Chondrocyte (in vitro differentiated cells): ENCODE measurements around the gene CES4A. TPM values are rescaled to one million over a fixed set of nuclear protein-coding genes. Genes with fewer than 3 reads are reported as not detected.

Experiments used
- DNase-seq: peaks from one replicate; pipeline ENCODE4 v3.0.0; 2021; ENCODE audit warnings: mixed read lengths, low spot score
- H3K27ac Mint-ChIP-seq: one replicate; pipeline ENCODE4 v1.8.0; 2021; ENCODE audit warnings: mild to moderate bottlenecking, moderate library complexity, mixed read lengths; ENCODE audit not compliant: unreplicated experiment
- H3K27me3 Mint-ChIP-seq: 2 replicates; pipeline ENCODE4 v1.8.0; 2021; ENCODE audit warnings: low read depth, mixed read lengths
- H3K36me3 Mint-ChIP-seq: 2 replicates; pipeline ENCODE4 v1.8.0; 2021; ENCODE audit warnings: low read depth, mixed read lengths
- H3K4me1 Mint-ChIP-seq: 2 replicates; pipeline ENCODE4 v1.8.0; 2021; ENCODE audit warnings: low read depth, mild to moderate bottlenecking, mixed read lengths
- H3K4me3 Mint-ChIP-seq: one replicate; pipeline ENCODE4 v1.8.0; 2021; ENCODE audit warnings: mild to moderate bottlenecking, moderate library complexity, mixed read lengths; ENCODE audit not compliant: unreplicated experiment
- H3K9me3 Mint-ChIP-seq: 2 replicates; pipeline ENCODE4 v1.8.0; 2021; ENCODE audit warnings: low read depth, mixed read lengths
- CTCF ChIP-seq: fragments of 200-600 bp; sonication (generic); IDR thresholded peaks from 2 replicates; pipeline ENCODE4 v1.5.0; 2021; ENCODE audit warnings: antibody characterized with exemption, mild to moderate bottlenecking, moderate library complexity
- total RNA-seq: library from RNA; stranded (reverse); gene quantifications from 3 replicates; pipeline ENCODE4 v1.2.1, GENCODE V29; 2021

Gene CES4A
- total RNA-seq, 1 donor from 2014 or later: 2.6 TPM

GRCh38 chr16:66948134-66948836 is 40.1 kb upstream of the CES4A start:
- Mint-ChIP-seq H3K36me3 (no peaks in the 10 kb centered on the region), H3K4me1 (peaks cover 2% of the 10 kb centered on the region)

GRCh38 chr16:66948837-66949225 is 39.6 kb upstream of the CES4A start:
- H3K36me3 Mint-ChIP-seq: no peaks in the 10 kb centered on the region
- H3K4me3 Mint-ChIP-seq: no peak overlapping the region
- no peak overlapping the region for H3K27ac Mint-ChIP-seq
- peaks cover 2% of the 10 kb centered on the region for H3K27me3 Mint-ChIP-seq
- H3K9me3 Mint-ChIP-seq: peaks cover 8% of the 10 kb centered on the region
- TF ChIP-seq CTCF: no peak
- H3K4me1 Mint-ChIP-seq: peaks cover 2% of the 10 kb centered on the region
- DNase-seq: no peak

More at GRCh38 chr16:66948134-66948836, 40.1 kb upstream of the CES4A start:
- Mint-ChIP-seq H3K9me3 (peaks cover 8% of the 10 kb centered on the region), H3K27ac (no peak overlapping the region), H3K27me3 (peaks cover 2% of the 10 kb centered on the region), H3K4me3 (no peak overlapping the region)
- no peak for TF ChIP-seq CTCF
- DNase-seq: no peak

GRCh38 chr16:66949472-66949871 is 38.9 kb upstream of the CES4A start:
- H3K9me3 Mint-ChIP-seq: peaks cover 8% of the 10 kb centered on the region
- peaks cover 2% of the 10 kb centered on the region for H3K27me3 Mint-ChIP-seq
- H3K27ac Mint-ChIP-seq: no peak overlapping the region
- no peak for TF ChIP-seq CTCF
- no peak overlapping the region for H3K4me3 Mint-ChIP-seq
- peaks cover 2% of the 10 kb centered on the region for H3K4me1 Mint-ChIP-seq
- no peak for DNase-seq
- no peaks in the 10 kb centered on the region for H3K36me3 Mint-ChIP-seq

- H3K4me1 Mint-ChIP-seq: peaks cover 2% of the 10 kb centered on the region
- H3K4me3 Mint-ChIP-seq: no peak overlapping the region
- DNase-seq: no peak
- TF ChIP-seq CTCF: no peak
- no peak overlapping the region for H3K27ac Mint-ChIP-seq
- H3K36me3 Mint-ChIP-seq: no peaks in the 10 kb centered on the region
- peaks cover 2% of the 10 kb centered on the region for H3K27me3 Mint-ChIP-seq
- H3K9me3 Mint-ChIP-seq: peaks cover 8% of the 10 kb centered on the region
Observed at GRCh38 chr16:66950437-66950836, 38.0 kb upstream of the CES4A start.

- no peak for DNase-seq
- Mint-ChIP-seq H3K4me3 (no peak overlapping the region), H3K9me3 (peaks cover 8% of the 10 kb centered on the region), H3K36me3 (no peaks in the 10 kb centered on the region), H3K27me3 (peaks cover 2% of the 10 kb centered on the region), H3K27ac (no peak overlapping the region), H3K4me1 (peaks cover 2% of the 10 kb centered on the region)
- no peak for TF ChIP-seq CTCF
Observed at GRCh38 chr16:66950971-66951790, 37.2 kb upstream of the CES4A start.
